ENCODE measurements around the gene FLG2. TPM values are rescaled to one million over a fixed set of nuclear protein-coding genes. Genes with fewer than 3 reads are reported as not detected.
A peak's percentile ranks its signal among the peaks of the same experiment; 100 is the strongest.

The FLG2 gene
- polyA plus RNA-seq, 3 donors: not detected

DNA sequence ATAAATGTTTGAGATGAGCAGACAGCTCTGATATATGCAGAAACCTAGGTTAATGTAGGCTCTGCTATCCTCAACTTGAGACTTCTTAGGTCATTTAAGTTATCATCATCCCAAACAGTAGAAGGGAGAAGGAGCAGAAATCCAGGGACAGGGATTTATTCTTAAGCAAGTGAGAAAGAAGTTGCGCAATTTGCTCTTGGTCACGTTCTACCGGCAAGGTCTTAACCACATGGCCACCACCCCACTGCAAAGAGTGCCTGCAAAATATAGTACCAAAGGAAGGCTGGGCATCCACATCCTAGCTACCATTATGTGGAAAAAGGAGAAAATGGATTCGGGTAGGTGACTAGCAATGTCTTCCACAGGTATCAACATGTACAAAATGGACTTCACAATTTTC, 29.1 kb upstream of the FLG2 start:
- Histone ChIP-seq H3K27ac (ENCODE audit: low read depth in 1 of 2, low read length in 2 of 2) (no peak overlapping the region), H4K20me1 (ENCODE audit: insufficient read depth, low read length) (no peaks in the 10 kb centered on the region), H3K36me3 (replicated peaks in 1 of 2; ENCODE audit: control insufficient read depth in 1 of 2, insufficient read depth in 2 of 2, low read length in 2 of 2) (no peaks in the 10 kb centered on the region), H3K4me3 (replicated peaks in 1 of 3; ENCODE audit: low read depth in 2 of 3, low read length in 3 of 3) (no peak overlapping the region), H3K9ac (ENCODE audit: insufficient read depth, low read length, poor library complexity, severe bottlenecking) (no peak overlapping the region), H2AFZ (ENCODE audit: insufficient read depth, low read depth, low read length, poor library complexity, severe bottlenecking) (no peak overlapping the region), H3K4me1 (ENCODE audit: control insufficient read depth in 1 of 2, insufficient read depth in 2 of 2, low read length in 2 of 2) (no peaks in the 10 kb centered on the region), H3K9me3 (replicated peaks in 1 of 2; ENCODE audit: control insufficient read depth in 1 of 2, insufficient read depth in 1 of 2, low read length in 2 of 2) (no peaks in the 10 kb centered on the region), H3K79me2 (ENCODE audit: insufficient read depth, low read length) (no peaks in the 10 kb centered on the region), H3K27me3 (ENCODE audit: control insufficient read depth in 2 of 2, insufficient read depth in 2 of 2, low read length in 2 of 2) (peaks cover 0 to 2% of the 10 kb centered on the region in 2 donors), H3K4me2 (replicated peaks; ENCODE audit: extremely low read depth, low read length, poor library complexity, severe bottlenecking) (no peak overlapping the region)
- intact Hi-C loops (cut with micrococcal nuclease): no loop called here
- Mint-ChIP-seq H3K27ac (no peak overlapping the region), H3K4me3 (no peak overlapping the region), H3K36me3 (no peaks in the 10 kb centered on the region), H3K4me1 (no peaks in the 10 kb centered on the region), H3K27me3 (ENCODE audit: low read depth in 3 of 3) (peaks cover 0 to 16% (median 10%) of the 10 kb centered on the region in 3 donors), H3K9me3 (peaks cover 0 to 6% (median under 1%) of the 10 kb centered on the region in 7 donors)
- DNase-seq: no peak
- no CpG with 5 or more reads among the region's 4 CpGs for WGBS (ENCODE audit: insufficient coverage)
- TF ChIP-seq CTCF (IDR thresholded peaks at IDR 0.05): no peak

DNA sequence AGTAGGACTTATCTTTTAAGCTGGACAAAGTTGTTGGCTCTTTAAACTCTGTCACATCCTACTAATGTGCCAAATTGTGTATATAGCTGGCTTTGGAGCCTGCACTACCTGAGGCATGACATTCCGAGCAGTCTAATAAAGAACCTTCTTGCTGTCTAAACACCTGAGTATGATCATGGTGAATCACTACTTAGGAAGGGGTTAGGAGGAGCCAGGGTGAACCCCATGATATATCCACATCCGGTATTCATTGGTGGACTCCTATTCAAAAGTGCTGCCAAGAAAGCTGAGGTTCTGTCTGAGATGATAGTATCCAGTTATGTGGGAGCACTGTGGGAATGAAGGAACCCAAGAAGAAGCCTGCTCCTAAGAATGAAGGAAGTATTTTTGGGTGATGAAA, 27.1 kb upstream of the FLG2 start:
- Histone ChIP-seq H3K4me3 (replicated peaks in 1 of 3; ENCODE audit: low read depth in 2 of 3, low read length in 3 of 3) (no peak overlapping the region), H3K4me2 (replicated peaks; ENCODE audit: extremely low read depth, low read length, poor library complexity, severe bottlenecking) (no peak overlapping the region), H3K27me3 (ENCODE audit: control insufficient read depth in 2 of 2, insufficient read depth in 2 of 2, low read length in 2 of 2) (no peaks in the 10 kb centered on the region), H3K27ac (ENCODE audit: low read depth in 1 of 2, low read length in 2 of 2) (no peak overlapping the region), H3K79me2 (ENCODE audit: insufficient read depth, low read length) (no peaks in the 10 kb centered on the region), H4K20me1 (ENCODE audit: insufficient read depth, low read length) (no peaks in the 10 kb centered on the region), H3K36me3 (replicated peaks in 1 of 2; ENCODE audit: control insufficient read depth in 1 of 2, insufficient read depth in 2 of 2, low read length in 2 of 2) (no peaks in the 10 kb centered on the region), H3K9ac (ENCODE audit: insufficient read depth, low read length, poor library complexity, severe bottlenecking) (no peak overlapping the region), H2AFZ (ENCODE audit: insufficient read depth, low read depth, low read length, poor library complexity, severe bottlenecking) (no peak overlapping the region), H3K4me1 (ENCODE audit: control insufficient read depth in 1 of 2, insufficient read depth in 2 of 2, low read length in 2 of 2) (no peaks in the 10 kb centered on the region), H3K9me3 (replicated peaks in 1 of 2; ENCODE audit: control insufficient read depth in 1 of 2, insufficient read depth in 1 of 2, low read length in 2 of 2) (no peaks in the 10 kb centered on the region)
- no peaks in the 10 kb centered on the region for H3K36me3 Mint-ChIP-seq
- peak overlapping the region in 1 of 7 donors; percentile 41 for H3K27ac Mint-ChIP-seq
- peaks cover 0 to 6% (median 2%) of the 10 kb centered on the region in 7 donors for H3K9me3 Mint-ChIP-seq
- intact Hi-C loops (cut with micrococcal nuclease): no loop called here
- H3K27me3 Mint-ChIP-seq (ENCODE audit: low read depth in 3 of 3): peaks cover 0 to 12% (median 9%) of the 10 kb centered on the region in 3 donors
- DNase-seq: no peak
- H3K4me3 Mint-ChIP-seq: no peak overlapping the region
- 100% methylated on average over 1 of the region's 2 CpGs for WGBS (ENCODE audit: insufficient coverage)
- TF ChIP-seq CTCF (IDR thresholded peaks at IDR 0.05): no peak
- no peaks in the 10 kb centered on the region for H3K4me1 Mint-ChIP-seq

Data from CD14-positive monocyte (primary cell).